CD14-positive monocyte (primary cell): ENCODE measurements around the gene FKBP10. TPM values are rescaled to one million over a fixed set of nuclear protein-coding genes. Genes with fewer than 3 reads are reported as not detected.
A peak's percentile ranks its signal among the peaks of the same experiment; 100 is the strongest.

Experiments used
- DNase-seq, 3 donors: peaks; one replicate each; pipeline ENCODE4 v3.0.0-alpha.2; 2011 to 2022
- H2AFZ ChIP-seq: 2 replicates; pipeline ENCODE4 v1.6.0; 2012; ENCODE audit warnings: mild to moderate bottlenecking, low read depth, low read length, inconsistent platforms; ENCODE audit not compliant: insufficient read depth, poor library complexity, severe bottlenecking
- H3K27ac ChIP-seq, 2 donors: 1 replicate in 1 of 2; 2 replicates in 1 of 2; pipeline ENCODE4 v1.5.1; 2012 to 2013; ENCODE audit warnings: low read length in 2 of 2, control low read depth in 1 of 2, inconsistent platforms in 1 of 2, low read depth in 1 of 2, mild to moderate bottlenecking in 1 of 2
- H3K27me3 ChIP-seq, 2 donors: one replicate each; pipeline versions ENCODE4 v1.6.0 to v1.6.1; 2011 to 2013; ENCODE audit warnings: low read length in 2 of 2; ENCODE audit not compliant: control insufficient read depth in 2 of 2, insufficient read depth in 2 of 2
- H3K36me3 ChIP-seq, 2 donors: replicated peaks in 1 of 2; 1 replicate in 1 of 2; 2 replicates in 1 of 2; pipeline versions ENCODE4 v1.5.1 to v1.6.1; 2012 to 2013; ENCODE audit warnings: low read length in 2 of 2, control low read depth in 1 of 2, inconsistent platforms in 1 of 2, mild to moderate bottlenecking in 1 of 2; ENCODE audit not compliant: insufficient read depth in 2 of 2, control insufficient read depth in 1 of 2
- H3K4me1 ChIP-seq, 2 donors: 1 replicate in 1 of 2; 2 replicates in 1 of 2; pipeline versions ENCODE4 v1.5.1 to v1.6.1; 2012 to 2013; ENCODE audit warnings: low read length in 2 of 2, control low read depth in 1 of 2, inconsistent platforms in 1 of 2, mild to moderate bottlenecking in 1 of 2, moderate library complexity in 1 of 2; ENCODE audit not compliant: insufficient read depth in 2 of 2, control insufficient read depth in 1 of 2
- H3K4me2 ChIP-seq: replicated peaks from 2 replicates; pipeline ENCODE3; 2012; ENCODE audit warnings: low read length, moderate library complexity, mild to moderate bottlenecking; ENCODE audit not compliant: poor library complexity, severe bottlenecking; ENCODE audit errors: extremely low read depth
- H3K4me3 ChIP-seq, 3 experiments: fragments of 200-600 bp in 1 of 3; sonication (generic) in 1 of 3; replicated peaks in 1 of 3; 1 replicate in 2 of 3; 2 replicates in 1 of 3; pipeline ENCODE4 v1.5.1; 2011 to 2013; ENCODE audit warnings: low read length in 3 of 3, mild to moderate bottlenecking in 3 of 3, control low read depth in 2 of 3, low read depth in 2 of 3, inconsistent platforms in 1 of 3, moderate library complexity in 1 of 3
- H3K79me2 ChIP-seq: 2 replicates; pipeline ENCODE4 v1.6.0; 2012; ENCODE audit warnings: mild to moderate bottlenecking, control low read depth, inconsistent platforms, low read length, moderate library complexity; ENCODE audit not compliant: insufficient read depth
- H3K9ac ChIP-seq: 2 replicates; pipeline ENCODE4 v1.6.0; 2017; ENCODE audit warnings: low read length, mild to moderate bottlenecking; ENCODE audit not compliant: insufficient read depth, poor library complexity, severe bottlenecking
- H3K9me3 ChIP-seq, 2 donors: replicated peaks in 1 of 2; 1 replicate in 1 of 2; 2 replicates in 1 of 2; pipeline versions ENCODE4 v1.5.1 to v1.6.1; 2012 to 2013; ENCODE audit warnings: low read length in 2 of 2, control low read depth in 1 of 2; ENCODE audit not compliant: control insufficient read depth in 1 of 2, insufficient read depth in 1 of 2
- H4K20me1 ChIP-seq: 2 replicates; pipeline ENCODE4 v1.6.0; 2012; ENCODE audit warnings: mild to moderate bottlenecking, low read length, control low read depth, moderate library complexity; ENCODE audit not compliant: insufficient read depth
- H3K27ac Mint-ChIP-seq, 7 donors: one replicate each; pipeline ENCODE4 v1.8.0; 2020; ENCODE audit warnings: mild to moderate bottlenecking in 7 of 7, mixed read lengths in 7 of 7, moderate library complexity in 6 of 7, inconsistent platforms in 2 of 7
- H3K27me3 Mint-ChIP-seq, 3 donors: one replicate each; pipeline ENCODE4 v1.8.0; 2021 to 2022; ENCODE audit warnings: low read depth in 3 of 3, mild to moderate bottlenecking in 3 of 3, mixed read lengths in 3 of 3, moderate library complexity in 3 of 3, inconsistent platforms in 1 of 3
- H3K36me3 Mint-ChIP-seq, 2 donors: one replicate each; pipeline ENCODE4 v1.8.0; 2020; ENCODE audit warnings: mixed read lengths in 2 of 2, inconsistent platforms in 1 of 2, mild to moderate bottlenecking in 1 of 2
- H3K4me1 Mint-ChIP-seq: one replicate; pipeline ENCODE4 v1.8.0; 2020; ENCODE audit warnings: mild to moderate bottlenecking, mixed read lengths
- H3K4me3 Mint-ChIP-seq, 2 donors: one replicate each; pipeline ENCODE4 v1.8.0; 2020; ENCODE audit warnings: mild to moderate bottlenecking in 2 of 2, mixed read lengths in 2 of 2, moderate library complexity in 1 of 2
- H3K9me3 Mint-ChIP-seq, 7 donors: one replicate each; pipeline ENCODE4 v1.8.0; 2020 to 2022; ENCODE audit warnings: mixed read lengths in 7 of 7, mild to moderate bottlenecking in 6 of 7, moderate library complexity in 6 of 7, inconsistent platforms in 2 of 7
- CTCF ChIP-seq: fragments of 200-600 bp; IDR thresholded peaks from one replicate; pipeline ENCODE4 v1.8.0; 2022; ENCODE audit warnings: antibody characterized with exemption, mild to moderate bottlenecking
- WGBS: methylation state at CpG from one replicate; pipeline ENCODE4 v1.1.5; 2013; ENCODE audit warnings: missing lambda C conversion rate; ENCODE audit not compliant: insufficient coverage; 5-methylcytosine and 5-hydroxymethylcytosine counted together
- intact Hi-C, 2 donors: fragments of 100-400 bp; cut with micrococcal nuclease; formaldehyde crosslinking; loops; one replicate each; pipeline versions ENCODE4 v1.15.0 to v1.15.1; 2023
- polyA plus RNA-seq, 3 donors: library from polyadenylated mRNA; depleted of rRNA in 1 of 3; unstranded in 2 of 3; stranded (reverse) in 1 of 3; fragments of 300-500 nt in 2 of 3; fragments of >200 nt in 1 of 3; fragmentation: Illumina TruSeq in 2 of 3; gene quantifications; 1 replicate in 2 of 3; 2 replicates in 1 of 3; pipeline ENCODE4 v1.2.3, GENCODE V29; 2012 to 2021

The FKBP10 gene
- polyA plus RNA-seq, 3 donors, result not detected

DNA sequence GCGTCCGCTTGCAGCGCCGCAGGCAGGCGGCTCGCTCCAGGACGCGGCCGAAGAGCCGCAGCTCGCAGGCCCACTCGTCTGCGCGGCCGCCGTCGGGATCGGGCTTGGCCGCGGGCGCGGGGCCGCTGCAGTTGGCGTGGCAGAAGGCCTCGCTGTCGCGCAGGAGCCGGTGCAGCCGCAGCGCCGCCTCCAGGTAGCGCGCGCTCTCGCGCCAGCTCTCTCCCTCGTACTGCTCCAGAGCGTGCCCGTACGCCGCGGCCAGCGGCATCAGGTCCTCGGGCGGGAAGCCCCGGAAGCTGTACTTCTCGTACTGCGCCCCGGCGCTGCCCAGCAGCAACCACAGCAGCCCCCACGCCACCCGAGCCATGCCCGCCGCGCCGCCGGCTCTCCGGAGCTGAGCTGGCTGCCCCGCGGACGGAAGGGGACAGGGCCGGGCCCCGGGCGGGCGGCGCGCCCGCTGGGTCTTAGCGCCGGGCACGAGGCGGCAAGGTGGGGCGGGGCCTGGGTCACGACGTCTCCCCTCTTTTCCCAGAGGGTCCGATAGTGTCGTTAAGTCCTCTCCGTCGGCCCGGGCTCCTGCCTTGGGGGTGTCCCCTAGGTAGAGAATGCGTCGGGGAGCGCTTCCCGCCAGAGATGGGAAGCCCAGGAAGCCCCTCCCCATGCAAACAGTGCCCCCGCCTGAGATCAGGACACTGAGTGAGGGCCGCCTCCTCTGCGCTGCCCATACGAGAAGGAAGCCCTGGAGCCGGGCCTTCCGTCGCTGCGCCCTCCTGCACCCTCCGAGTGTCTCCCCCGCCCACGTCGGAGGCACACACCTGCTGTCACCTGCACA lies 1.0 kb upstream of the FKBP10 start, which contains the start of gene P3H4:
P3H4 (minus strand) TSS at position 401 of the 832 bp plus-strand sequence; CDS start at position 367, 34 bp downstream.
- Histone ChIP-seq H3K4me2 (peak within 1 kb of the TSS; percentile 80), H3K9me3 (no peaks in the 10 kb centered on the region), H3K27me3 (peaks cover 9 to 46% of the 10 kb centered on the region in 2 donors), H3K4me3 (peak within 1 kb of the TSS; percentile 23 to 80 (median 33)), H3K27ac (no peak within 1 kb of the TSS), H4K20me1 (no peaks in the 10 kb centered on the region), H3K4me1 (peaks cover 16 to 24% of the 10 kb centered on the region in 2 donors), H3K79me2 (no peaks in the 10 kb centered on the region), H3K9ac (peak within 1 kb of the TSS; percentile 43), H3K36me3 (no peaks in the 10 kb centered on the region), H2AFZ (peak within 1 kb of the TSS; percentile 89)
- peak; percentile 67 for TF ChIP-seq CTCF
- Mint-ChIP-seq H3K27me3 (peaks cover 28 to 54% (median 41%) of the 10 kb centered on the region in 3 donors), H3K36me3 (peaks cover 4 to 5% of the 10 kb centered on the region in 2 donors), H3K4me1 (peaks cover 14% of the 10 kb centered on the region), H3K27ac (peak within 1 kb of the TSS in 2 of 7 donors; percentile 73 to 87), H3K4me3 (peak within 1 kb of the TSS; percentile 77 to 94), H3K9me3 (peaks cover 0 to 8% (median 2%) of the 10 kb centered on the region in 7 donors)
- intact Hi-C loops, result no loop called here
- DNase-seq, result peak; percentile 62 to 76 (median 69)
- WGBS, result under 1% methylated on average over 83 of the region's 96 CpGs

GRCh38 chr17:41813152-41813680 lies 412 bp downstream of the FKBP10 start:
- peak overlapping the region in 1 of 7 donors; percentile 60 for H3K27ac Mint-ChIP-seq
- H3K36me3 Mint-ChIP-seq, result peaks cover 4 to 5% of the 10 kb centered on the region in 2 donors
- Histone ChIP-seq H3K4me2 (no peak overlapping the region), H3K36me3 (no peaks in the 10 kb centered on the region), H3K27me3 (peaks cover 9 to 46% of the 10 kb centered on the region in 2 donors), H3K9me3 (no peaks in the 10 kb centered on the region), H3K4me3 (no peak overlapping the region), H3K27ac (no peak overlapping the region), H3K79me2 (no peaks in the 10 kb centered on the region), H2AFZ (no peak overlapping the region), H3K4me1 (peaks cover 16 to 24% of the 10 kb centered on the region in 2 donors), H3K9ac (no peak overlapping the region), H4K20me1 (no peaks in the 10 kb centered on the region)
- H3K4me1 Mint-ChIP-seq, result peaks cover 14% of the 10 kb centered on the region
- DNase-seq, result no peak
- H3K27me3 Mint-ChIP-seq, result peaks cover 28 to 54% (median 41%) of the 10 kb centered on the region in 3 donors
- peaks cover 0 to 8% (median 2%) of the 10 kb centered on the region in 7 donors for H3K9me3 Mint-ChIP-seq
- H3K4me3 Mint-ChIP-seq, result peak overlapping the region in 1 of 2 donors; percentile 54
- TF ChIP-seq CTCF, result no peak
- 74% methylated on average over 8 of the region's 12 CpGs for WGBS
- intact Hi-C loops, result no loop called here
